Cerebellar cortex (tissue), 1 donor: ENCODE results near the gene TNFRSF6B.
"Not testable (repeated sequence)": the region's sequence is repeated elsewhere in the genome, so short reads cannot be mapped to it uniquely, and the experiment has no call there.

ENCODE experiments used
- DNase-seq: peaks from one replicate; pipeline ENCODE4 v3.0.0-alpha.2; 2015; ENCODE audit warnings: low spot score

TNFRSF6B gene

DNA sequence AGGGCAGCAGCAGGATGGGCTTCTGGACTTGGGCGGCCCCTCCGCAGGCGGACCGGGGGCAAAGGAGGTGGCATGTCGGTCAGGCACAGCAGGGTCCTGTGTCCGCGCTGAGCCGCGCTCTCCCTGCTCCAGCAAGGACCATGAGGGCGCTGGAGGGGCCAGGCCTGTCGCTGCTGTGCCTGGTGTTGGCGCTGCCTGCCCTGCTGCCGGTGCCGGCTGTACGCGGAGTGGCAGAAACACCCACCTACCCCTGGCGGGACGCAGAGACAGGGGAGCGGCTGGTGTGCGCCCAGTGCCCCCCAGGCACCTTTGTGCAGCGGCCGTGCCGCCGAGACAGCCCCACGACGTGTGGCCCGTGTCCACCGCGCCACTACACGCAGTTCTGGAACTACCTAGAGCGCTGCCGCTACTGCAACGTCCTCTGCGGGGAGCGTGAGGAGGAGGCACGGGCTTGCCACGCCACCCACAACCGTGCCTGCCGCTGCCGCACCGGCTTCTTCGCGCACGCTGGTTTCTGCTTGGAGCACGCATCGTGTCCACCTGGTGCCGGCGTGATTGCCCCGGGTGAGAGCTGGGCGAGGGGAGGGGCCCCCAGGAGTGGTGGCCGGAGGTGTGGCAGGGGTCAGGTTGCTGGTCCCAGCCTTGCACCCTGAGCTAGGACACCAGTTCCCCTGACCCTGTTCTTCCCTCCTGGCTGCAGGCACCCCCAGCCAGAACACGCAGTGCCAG, at the start of gene TNFRSF6B:
Gene TNFRSF6B, plus strand, starts transcription at position 25 of the 729 bp plus-strand sequence. Its CDS starts 116 bp downstream, at position 141.
- no peak for DNase-seq

DNA sequence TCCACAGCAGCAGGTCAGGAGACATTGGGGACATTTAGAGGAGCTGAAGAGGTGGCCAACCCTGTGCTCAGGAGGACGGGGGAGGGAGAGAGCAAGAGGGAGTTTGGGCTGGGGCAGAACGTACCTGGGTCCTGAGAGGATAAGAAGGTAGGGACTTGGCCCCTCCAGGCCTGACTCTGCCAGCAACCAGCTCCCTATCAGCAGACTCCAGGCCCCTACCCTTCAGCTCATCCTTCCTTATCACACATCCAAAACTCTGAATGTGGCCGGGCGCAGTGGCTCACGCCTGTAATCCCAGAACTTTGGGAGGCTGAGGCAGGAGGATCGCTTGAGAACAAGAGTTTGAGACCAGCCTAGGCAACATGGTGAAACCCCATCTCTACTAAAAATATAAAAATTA, 48.3 kb upstream of the TNFRSF6B start:
- DNase-seq = no peak

DNA sequence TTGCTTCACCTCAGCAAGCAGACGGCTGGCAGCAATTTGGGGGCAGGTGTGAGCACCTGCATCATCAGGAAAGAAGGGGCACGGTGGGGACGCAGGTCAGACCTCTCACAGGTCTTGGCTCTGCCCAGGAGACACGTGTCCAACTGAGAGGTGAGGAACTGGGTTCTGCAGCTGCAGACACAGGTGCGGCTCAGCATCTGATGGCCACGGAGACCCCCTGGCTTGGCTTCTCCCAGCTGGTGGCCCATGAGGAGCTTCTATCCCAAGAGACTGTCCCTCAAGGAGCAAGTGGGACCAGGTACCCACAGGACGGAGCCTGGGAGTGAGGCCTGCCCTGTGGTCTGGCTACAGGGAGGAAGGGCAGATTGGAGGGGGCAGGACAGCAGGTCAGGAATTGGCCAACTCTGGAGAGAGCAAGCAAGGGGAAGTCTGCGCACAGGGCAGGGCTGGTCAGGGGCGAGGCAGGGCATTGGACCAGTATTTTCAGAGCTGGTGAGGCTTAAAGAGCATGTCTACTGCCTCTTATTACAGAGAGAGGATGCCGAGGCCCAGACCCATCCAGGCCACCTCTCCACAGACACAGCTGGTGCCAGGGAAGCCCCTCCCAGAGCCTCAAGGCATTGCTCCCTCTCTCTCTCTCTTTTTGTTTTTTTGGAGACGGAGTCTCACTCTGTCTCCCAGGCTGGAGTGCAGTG, 47.4 kb upstream of the TNFRSF6B start:
- no peak for DNase-seq

GRCh38 chr20:63650486-63650885, 46.0 kb upstream of the TNFRSF6B start:
- not testable (repeated sequence) for DNase-seq

GRCh38 chr20:63651942-63652191, 44.6 kb upstream of the TNFRSF6B start:
- DNase-seq = no peak

GRCh38 chr20:63652192-63652980, 44.1 kb upstream of the TNFRSF6B start:
- no peak for DNase-seq

- DNase-seq = peak; percentile 91
Observed at GRCh38 chr20:63653041-63653973, 43.1 kb upstream of the TNFRSF6B start, which contains the start of gene STMN3. Gene STMN3 (minus strand): TSS chr20:63653424. CDS start chr20:63653345, 79 bp downstream.

- DNase-seq = no peak
Observed at GRCh38 chr20:63653974-63654668, 42.3 kb upstream of the TNFRSF6B start.

GRCh38 chr20:63655249-63655648, 41.2 kb upstream of the TNFRSF6B start:
- DNase-seq = no peak

DNA sequence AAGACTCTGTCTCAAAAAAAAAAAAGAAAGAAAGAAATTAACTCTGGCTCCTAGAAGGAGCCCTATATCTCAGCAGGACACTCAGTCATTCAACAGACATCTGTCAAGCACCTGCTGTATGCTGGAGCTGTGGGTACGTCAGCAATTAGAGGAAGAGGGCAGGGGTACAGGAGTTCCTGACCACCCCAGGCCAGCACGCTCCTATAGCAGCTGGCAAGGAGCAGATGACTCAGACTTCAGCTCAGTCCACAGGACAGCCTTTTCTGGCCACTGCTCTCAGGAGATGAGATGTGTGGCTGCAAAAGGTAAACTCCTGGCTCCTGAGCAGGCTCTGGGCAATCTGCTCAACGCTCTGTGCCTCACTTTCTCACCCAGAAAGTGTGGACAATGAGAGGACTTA, 40.0 kb upstream of the TNFRSF6B start:
- DNase-seq = no peak

DNA sequence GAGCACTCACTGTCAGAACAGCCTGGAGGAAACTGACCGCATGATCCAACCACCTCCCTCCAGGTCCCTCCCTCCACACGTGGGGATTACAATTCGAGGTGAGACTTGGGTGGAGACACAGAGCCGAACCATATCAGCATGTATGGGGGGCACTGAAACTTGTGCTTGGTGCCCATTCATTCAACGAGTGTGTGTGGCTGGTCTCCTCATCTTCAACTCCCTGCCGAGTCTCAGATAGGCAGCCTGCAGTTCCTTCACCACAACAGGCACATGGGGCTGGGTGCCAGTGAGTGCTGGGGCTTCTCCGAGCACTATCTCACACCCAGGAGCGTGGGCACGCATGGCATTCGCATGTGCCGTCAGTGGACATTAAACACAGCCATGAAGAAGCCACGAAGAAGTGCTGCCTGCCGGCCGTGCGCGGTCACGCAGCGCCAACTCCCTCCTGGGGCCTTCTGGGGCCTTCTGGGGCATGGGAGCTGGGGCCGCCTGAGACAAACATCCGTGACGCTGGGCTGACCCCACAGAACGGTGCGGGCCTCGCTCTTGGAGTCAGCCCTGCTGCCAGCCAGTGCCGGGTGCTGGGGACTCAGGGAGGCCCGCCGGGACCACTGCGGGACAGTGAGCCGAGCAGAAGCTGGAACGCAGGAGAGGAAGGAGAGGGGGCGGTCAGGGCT, 39.1 kb upstream of the TNFRSF6B start:
- no peak for DNase-seq

DNA sequence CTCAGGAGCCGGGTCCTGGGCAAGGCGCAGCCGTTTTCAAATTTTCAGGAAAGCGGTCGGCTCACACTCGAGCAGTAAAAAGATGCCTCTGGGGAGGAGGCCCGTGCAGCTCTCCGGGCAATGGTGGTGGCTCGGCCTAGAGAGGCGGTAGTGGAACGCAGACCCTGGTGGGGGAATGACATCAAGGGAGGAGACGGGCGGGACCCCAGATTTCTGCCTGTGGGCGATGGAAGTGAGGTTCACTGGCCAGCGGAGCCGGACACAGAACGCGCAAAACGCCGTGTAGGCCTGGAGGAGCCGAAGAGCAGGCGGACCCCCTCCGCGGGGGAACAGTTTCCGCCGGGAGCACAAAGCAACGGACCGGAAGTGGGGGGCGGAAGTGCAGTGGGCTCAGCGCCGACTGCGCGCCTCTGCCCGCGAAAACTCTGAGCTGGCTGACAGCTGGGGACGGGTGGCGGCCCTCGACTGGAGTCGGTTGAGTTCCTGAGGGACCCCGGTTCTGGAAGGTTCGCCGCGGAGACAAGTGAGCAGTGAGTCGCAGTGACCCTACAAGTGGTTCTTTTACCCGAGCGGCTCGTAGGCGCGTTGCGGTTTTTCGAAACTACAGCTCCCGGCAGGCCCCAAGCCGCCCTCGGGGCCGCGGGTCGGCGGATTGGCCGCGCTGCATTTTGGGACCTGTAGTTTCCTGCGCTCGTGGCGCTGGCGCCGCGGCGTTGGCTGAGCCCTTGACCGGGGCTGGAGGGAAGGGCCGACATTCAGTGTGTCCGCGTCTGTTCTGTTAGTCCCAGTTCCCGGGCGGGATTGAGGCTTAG, 38.3 kb upstream of the TNFRSF6B start, which contains the start of gene RTEL1:
Gene RTEL1, plus strand, starts transcription at position 376 of the 812 bp plus-strand sequence. CDS start 1,091 bp downstream, outside the sequence.
- DNase-seq = peak; percentile 91

GRCh38 chr20:63658749-63659187, 37.7 kb upstream of the TNFRSF6B start:
- no peak for DNase-seq

DNA sequence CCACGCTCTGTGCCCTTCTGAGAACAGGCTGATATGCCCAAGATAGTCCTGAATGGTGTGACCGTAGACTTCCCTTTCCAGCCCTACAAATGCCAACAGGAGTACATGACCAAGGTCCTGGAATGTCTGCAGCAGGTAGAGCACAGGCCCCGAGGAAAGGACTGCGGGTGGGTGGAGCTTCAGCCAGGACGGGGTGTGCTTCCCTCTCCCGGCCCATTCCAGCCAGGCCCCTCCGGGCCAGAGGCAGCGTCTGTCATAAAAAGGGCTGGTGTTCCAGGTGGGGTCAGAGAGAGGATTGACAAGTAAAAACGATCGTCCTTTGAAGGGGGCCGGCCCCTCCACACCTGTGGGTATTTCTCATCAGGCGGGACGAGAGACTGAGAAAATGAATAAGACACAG, 37.1 kb upstream of the TNFRSF6B start:
- no peak for DNase-seq

DNA sequence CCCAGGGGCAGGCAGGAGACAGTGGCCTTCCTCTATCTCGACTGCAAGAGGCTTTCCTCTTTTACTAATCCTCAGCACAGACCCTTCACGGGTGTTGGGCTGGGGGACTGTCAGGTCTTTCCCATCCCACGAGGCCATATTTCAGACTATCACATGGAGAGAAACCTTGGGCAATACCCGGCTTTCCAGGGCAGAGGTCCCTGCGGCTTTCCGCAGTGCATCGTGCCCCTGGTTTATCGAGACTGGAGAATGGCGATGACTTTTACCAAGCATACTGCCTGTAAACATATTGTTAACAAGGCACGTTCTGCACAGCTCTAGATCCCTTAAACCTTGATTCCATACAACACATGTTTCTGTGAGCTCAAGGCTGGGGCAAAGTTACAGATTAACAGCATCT, 36.3 kb upstream of the TNFRSF6B start:
- DNase-seq = not testable (repeated sequence)

DNA sequence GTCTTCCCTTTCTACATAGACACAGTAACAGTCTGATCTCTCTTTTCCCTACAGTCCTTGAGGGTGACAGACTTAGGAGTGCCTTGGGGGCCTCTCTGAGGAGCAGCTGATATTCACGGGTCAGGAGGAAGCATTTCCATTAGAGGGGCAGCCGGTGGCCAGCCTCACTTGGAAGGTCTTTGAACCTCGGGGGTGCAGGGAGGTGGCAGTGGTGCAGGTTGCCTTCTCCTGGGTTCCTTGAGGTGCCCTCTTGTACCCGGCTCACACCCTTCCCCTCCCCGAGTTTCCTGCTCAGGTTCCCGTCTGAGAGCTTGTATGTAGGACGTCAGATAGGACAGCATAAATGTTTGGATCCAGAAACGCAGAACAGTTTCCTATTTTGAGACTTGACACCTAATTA, 35.8 kb upstream of the TNFRSF6B start:
- DNase-seq = no peak

- no peak for DNase-seq
Observed at GRCh38 chr20:63661108-63661507, 35.3 kb upstream of the TNFRSF6B start.

DNA sequence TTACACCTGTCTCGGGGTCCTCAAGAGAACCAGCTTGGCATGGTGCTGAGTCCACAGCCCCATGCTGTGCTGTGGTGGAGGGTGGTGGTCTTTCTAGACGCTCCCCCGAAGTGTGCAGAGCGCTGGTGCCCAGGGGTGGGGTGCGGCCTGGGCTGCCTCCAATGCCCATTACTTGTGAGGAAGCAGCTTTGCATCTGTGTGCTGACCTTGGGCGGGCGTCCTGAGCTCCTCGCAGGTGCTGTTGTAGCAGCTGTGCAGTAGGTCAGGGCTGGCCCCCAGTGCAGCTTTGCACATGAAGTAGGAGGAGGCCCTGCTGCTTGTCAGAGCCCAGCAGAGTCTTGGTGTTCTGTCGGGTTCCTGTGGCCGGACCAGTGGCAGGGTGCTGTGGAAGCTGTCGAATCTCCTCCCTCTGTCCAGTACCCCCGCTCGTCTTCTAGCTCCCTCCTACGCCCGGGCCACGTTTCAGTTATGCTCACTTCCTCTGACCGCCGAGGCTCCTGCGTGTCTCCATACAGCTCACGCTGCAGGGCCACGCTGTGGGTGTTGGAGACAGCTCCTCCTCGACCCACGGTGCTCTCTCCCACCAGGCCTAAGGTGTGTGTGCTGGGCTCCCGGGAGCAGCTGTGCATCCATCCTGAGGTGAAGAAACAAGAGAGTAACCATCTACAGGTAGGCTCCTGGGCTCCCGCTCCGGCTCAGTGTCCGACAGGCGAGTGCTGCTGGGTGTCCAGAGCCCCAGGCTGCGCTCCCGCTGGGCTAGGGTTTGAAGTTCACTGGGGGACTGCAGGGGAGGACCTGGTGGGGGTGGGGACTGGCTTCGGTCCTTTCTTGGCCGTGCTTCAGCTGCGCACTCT, 34.3 kb upstream of the TNFRSF6B start:
- no peak for DNase-seq

DNA sequence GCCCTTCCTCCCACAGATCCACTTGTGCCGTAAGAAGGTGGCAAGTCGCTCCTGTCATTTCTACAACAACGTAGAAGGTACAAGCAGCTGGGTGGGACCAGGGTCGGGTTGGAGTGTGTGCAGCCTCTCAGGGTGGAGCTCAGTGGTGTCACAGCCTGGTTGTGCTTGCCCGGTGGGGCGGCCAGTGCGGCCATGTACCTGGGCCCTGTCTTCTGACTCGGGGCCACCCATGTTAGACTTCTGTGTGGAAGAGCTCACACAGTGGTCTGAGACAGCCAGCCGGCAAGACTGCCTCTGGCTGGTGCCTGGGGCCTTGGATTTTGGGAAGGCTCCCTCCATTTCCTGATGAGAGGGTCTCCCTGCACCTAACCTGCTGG, 33.7 kb upstream of the TNFRSF6B start:
- no peak for DNase-seq
